GM12874 (cell line): Measurements from ENCODE around the gene SIAH3.
A peak's percentile ranks its signal among the peaks of the same experiment; 100 is the strongest.

Experiments used
- CTCF ChIP-seq: IDR thresholded peaks from 2 replicates; pipeline ENCODE4 v1.5.1; 2011; ENCODE audit warnings: low read depth, mild to moderate bottlenecking, control low read depth, low read length, moderate library complexity; ENCODE audit not compliant: insufficient read depth

Gene SIAH3

GRCh38 chr13:45886466-45886865, 34.9 kb upstream of the SIAH3 start:
- TF ChIP-seq CTCF = no peak

- TF ChIP-seq CTCF = no peak
These were observed 33.6 kb upstream of the SIAH3 start for GRCh38 chr13:45885194-45885593.

- no peak for TF ChIP-seq CTCF
These were observed 31.1 kb upstream of the SIAH3 start for GRCh38 chr13:45882626-45883025.

GRCh38 chr13:45881353-45881752, 29.8 kb upstream of the SIAH3 start:
- TF ChIP-seq CTCF = no peak

GRCh38 chr13:45880242-45880641, 28.7 kb upstream of the SIAH3 start:
- TF ChIP-seq CTCF = no peak

- peak; percentile 19; the same call in 1 of the 2 replicates for TF ChIP-seq CTCF
These were observed 28.1 kb upstream of the SIAH3 start for GRCh38 chr13:45879666-45880065.

GRCh38 chr13:45878966-45879365, 27.4 kb upstream of the SIAH3 start:
- TF ChIP-seq CTCF = no peak

- no peak for TF ChIP-seq CTCF
These were observed 25.2 kb upstream of the SIAH3 start for GRCh38 chr13:45876781-45877180.
